Stimulated activated naive B cell treated with anti-CD40 and anti-IgM and Interleukin-4, amounts not matched to agents 10 μg/mL and 1 μg/mL and 100 μg/mL, for 72 hours (primary cell): ENCODE data around the gene INO80B.
"Not testable (repeated sequence)": the region's sequence is repeated elsewhere in the genome, so short reads cannot be mapped to it uniquely, and the experiment has no call there.

Experiments
- ATAC-seq, 2 donors: fragments of 150-1000 bp; cut with Tn5 transposase; replicated peaks; 2 replicates each; pipeline ENCODE4 v1.10.0; 2021; ENCODE audit warnings: moderate library complexity in 1 of 2
- DNase-seq: peaks from one replicate; pipeline ENCODE4 v3.0.0; 2021
- H3K27ac Mint-ChIP-seq: one replicate; pipeline ENCODE4 v1.8.0; 2022; ENCODE audit warnings: mild to moderate bottlenecking, mixed read lengths
- H3K27me3 Mint-ChIP-seq, 2 donors: one replicate each; pipeline ENCODE4 v1.8.0; 2022; ENCODE audit warnings: mixed read lengths in 2 of 2
- H3K36me3 Mint-ChIP-seq, 2 donors: one replicate each; pipeline ENCODE4 v1.8.0; 2022; ENCODE audit warnings: mixed read lengths in 2 of 2, mild to moderate bottlenecking in 1 of 2
- H3K4me1 Mint-ChIP-seq, 2 donors: one replicate each; pipeline ENCODE4 v1.8.0; 2022; ENCODE audit warnings: mixed read lengths in 2 of 2, mild to moderate bottlenecking in 1 of 2
- H3K4me3 Mint-ChIP-seq, 2 donors: one replicate each; pipeline ENCODE4 v1.8.0; 2022; ENCODE audit warnings: mild to moderate bottlenecking in 2 of 2, mixed read lengths in 2 of 2, moderate library complexity in 1 of 2
- H3K9me3 Mint-ChIP-seq, 2 donors: one replicate each; pipeline ENCODE4 v1.8.0; 2022; ENCODE audit warnings: mixed read lengths in 2 of 2, mild to moderate bottlenecking in 1 of 2

INO80B gene

GRCh38 chr2:74436848-74437695, 17.8 kb upstream of the INO80B start:
- Mint-ChIP-seq H3K9me3 (peaks cover 0 to 2% of the 10 kb centered on the region in 2 donors), H3K4me3 (peak overlapping the region; percentile 0 to 61), H3K27me3 (peaks cover 4 to 8% of the 10 kb centered on the region in 2 donors), H3K4me1 (peaks cover 39 to 63% of the 10 kb centered on the region in 2 donors), H3K27ac (peak overlapping the region; percentile 76), H3K36me3 (peaks cover 4 to 17% of the 10 kb centered on the region in 2 donors)
- ATAC-seq (peak; percentile 59 to 61), DNase-seq (no peak)

GRCh38 chr2:74438248-74438647, 16.6 kb upstream of the INO80B start:
- peak overlapping the region; percentile 32 for H3K27ac Mint-ChIP-seq
- peaks cover 41 to 67% of the 10 kb centered on the region in 2 donors for H3K4me1 Mint-ChIP-seq
- H3K4me3 Mint-ChIP-seq, result peak overlapping the region in 1 of 2 donors; percentile 22
- H3K9me3 Mint-ChIP-seq, result peaks cover 0 to 2% of the 10 kb centered on the region in 2 donors
- peaks cover 8 to 16% of the 10 kb centered on the region in 2 donors for H3K27me3 Mint-ChIP-seq
- H3K36me3 Mint-ChIP-seq, result peaks cover 0 to 13% of the 10 kb centered on the region in 2 donors
- DNase-seq (no peak), ATAC-seq (no peak)

- peak overlapping the region; percentile 87 to 88 for H3K4me3 Mint-ChIP-seq
- peaks cover 0 to 2% of the 10 kb centered on the region in 2 donors for H3K9me3 Mint-ChIP-seq
- no peak for DNase-seq
Measured at GRCh38 chr2:74439373-74439772, 15.5 kb upstream of the INO80B start.

GRCh38 chr2:74439803-74440377, 15.0 kb upstream of the INO80B start:
- H3K27me3 Mint-ChIP-seq, result peaks cover 12 to 21% of the 10 kb centered on the region in 2 donors
- peaks cover 0 to 2% of the 10 kb centered on the region in 2 donors for H3K9me3 Mint-ChIP-seq

More at GRCh38 chr2:74439373-74439772, 15.5 kb upstream of the INO80B start:
- Mint-ChIP-seq H3K4me1 (peaks cover 41 to 74% of the 10 kb centered on the region in 2 donors), H3K27ac (peak overlapping the region; percentile 88), H3K36me3 (peaks cover 0 to 13% of the 10 kb centered on the region in 2 donors), H3K27me3 (peaks cover 8 to 17% of the 10 kb centered on the region in 2 donors)
- no peak for ATAC-seq

GRCh38 chr2:74440378-74441169, 14.3 kb upstream of the INO80B start:
- H3K27me3 Mint-ChIP-seq, result peaks cover 18 to 21% of the 10 kb centered on the region in 2 donors
- peak overlapping the region; percentile 87 to 88 for H3K4me3 Mint-ChIP-seq
- H3K4me1 Mint-ChIP-seq, result peaks cover 44 to 76% of the 10 kb centered on the region in 2 donors
- ATAC-seq, result peak; percentile 89 to 92
- peaks cover 0 to 2% of the 10 kb centered on the region in 2 donors for H3K9me3 Mint-ChIP-seq
- H3K27ac Mint-ChIP-seq, result peak overlapping the region; percentile 88
- DNase-seq, result peak; percentile 73
- peaks cover 0 to 13% of the 10 kb centered on the region in 2 donors for H3K36me3 Mint-ChIP-seq

More at GRCh38 chr2:74439803-74440377, 15.0 kb upstream of the INO80B start:
- peak overlapping the region; percentile 87 to 88 for H3K4me3 Mint-ChIP-seq
- peak overlapping the region; percentile 88 for H3K27ac Mint-ChIP-seq
- H3K36me3 Mint-ChIP-seq, result peaks cover 0 to 13% of the 10 kb centered on the region in 2 donors
- ATAC-seq (no peak), DNase-seq (no peak)
- peaks cover 44 to 78% of the 10 kb centered on the region in 2 donors for H3K4me1 Mint-ChIP-seq

GRCh38 chr2:74441170-74441689, 13.7 kb upstream of the INO80B start:
- peaks cover 40 to 70% of the 10 kb centered on the region in 2 donors for H3K4me1 Mint-ChIP-seq
- peaks cover 20 to 21% of the 10 kb centered on the region in 2 donors for H3K27me3 Mint-ChIP-seq
- peak; percentile 40 for DNase-seq
- peaks cover 0 to 2% of the 10 kb centered on the region in 2 donors for H3K9me3 Mint-ChIP-seq
- peak overlapping the region; percentile 31 for H3K27ac Mint-ChIP-seq
- H3K4me3 Mint-ChIP-seq, result peak overlapping the region; percentile 87 to 88
- ATAC-seq, result peak; percentile 31 to 40
- H3K36me3 Mint-ChIP-seq, result peaks cover 0 to 9% of the 10 kb centered on the region in 2 donors

- Mint-ChIP-seq H3K4me1 (peaks cover 36 to 63% of the 10 kb centered on the region in 2 donors), H3K9me3 (peaks cover 0 to 2% of the 10 kb centered on the region in 2 donors), H3K27ac (peak within 1 kb of the TSS; percentile 89), H3K27me3 (peaks cover 20 to 21% of the 10 kb centered on the region in 2 donors), H3K4me3 (peak within 1 kb of the TSS; percentile 87 to 88), H3K36me3 (peaks cover 0 to 9% of the 10 kb centered on the region in 2 donors)
- DNase-seq (no peak), ATAC-seq (peak; percentile 19 to 26)
Measured at GRCh38 chr2:74441690-74442482, 13.0 kb upstream of the INO80B start, which contains the start of gene RTKN. RTKN (minus strand) TSS chr2:74441937; CDS start chr2:74441816, 121 bp downstream.

GRCh38 chr2:74442483-74443297, 12.2 kb upstream of the INO80B start:
- not testable (repeated sequence) for ATAC-seq, H3K9me3 Mint-ChIP-seq, DNase-seq, H3K36me3 Mint-ChIP-seq
- peak overlapping the region; percentile 89 for H3K27ac Mint-ChIP-seq
- peaks cover 30 to 55% of the 10 kb centered on the region in 2 donors for H3K4me1 Mint-ChIP-seq
- H3K4me3 Mint-ChIP-seq, result peak overlapping the region; percentile 87 to 88
- H3K27me3 Mint-ChIP-seq, result peaks cover 26 to 30% of the 10 kb centered on the region in 2 donors

- Mint-ChIP-seq H3K27ac (no peak overlapping the region), H3K27me3 (peaks cover 27 to 30% of the 10 kb centered on the region in 2 donors), H3K4me1 (peaks cover 16 to 35% of the 10 kb centered on the region in 2 donors), H3K9me3 (peaks cover 0 to 2% of the 10 kb centered on the region in 2 donors), H3K4me3 (no peak overlapping the region), H3K36me3 (no peaks in the 10 kb centered on the region)
- ATAC-seq (no peak), DNase-seq (no peak)
Measured at GRCh38 chr2:74444498-74445318, 10.2 kb upstream of the INO80B start.

GRCh38 chr2:74447230-74447999, 7.5 kb upstream of the INO80B start:
- no peak overlapping the region for H3K4me3 Mint-ChIP-seq
- no peaks in the 10 kb centered on the region for H3K36me3 Mint-ChIP-seq
- H3K27me3 Mint-ChIP-seq, result peaks cover 19% of the 10 kb centered on the region in 2 donors
- peak overlapping the region; percentile 16 for H3K27ac Mint-ChIP-seq
- DNase-seq (no peak), ATAC-seq (no peak)
- H3K9me3 Mint-ChIP-seq, result no peaks in the 10 kb centered on the region
- H3K4me1 Mint-ChIP-seq, result peaks cover 5 to 12% of the 10 kb centered on the region in 2 donors

- Mint-ChIP-seq H3K4me1 (peaks cover 5 to 10% of the 10 kb centered on the region in 2 donors), H3K36me3 (no peaks in the 10 kb centered on the region), H3K9me3 (no peaks in the 10 kb centered on the region), H3K4me3 (no peak overlapping the region), H3K27me3 (peaks cover 14 to 19% of the 10 kb centered on the region in 2 donors), H3K27ac (no peak overlapping the region)
- no peak for DNase-seq
- ATAC-seq, result no peak
Measured at GRCh38 chr2:74448771-74449170, 6.1 kb upstream of the INO80B start.
